Neuronal stem cell (in vitro differentiated cells): ENCODE measurements around the gene ROBO1.

ENCODE experiments used
- DNase-seq: peaks from one replicate; pipeline ENCODE4 v3.0.0-alpha.2; 2013; ENCODE audit warnings: low spot score
- H2AFZ ChIP-seq: one replicate; pipeline ENCODE4 v1.6.1; 2013; ENCODE audit warnings: mild to moderate bottlenecking, low read length, inconsistent platforms
- H2AK5ac ChIP-seq: 2 replicates; pipeline ENCODE4 v1.6.1; 2013; ENCODE audit warnings: low read depth, mild to moderate bottlenecking, inconsistent platforms, low read length, moderate library complexity, mixed read lengths
- H2BK120ac ChIP-seq: 2 replicates; pipeline ENCODE4 v1.6.1; 2013; ENCODE audit warnings: low read depth, mild to moderate bottlenecking, inconsistent platforms, low read length, moderate library complexity, mixed read lengths
- H2BK12ac ChIP-seq: one replicate; pipeline ENCODE4 v1.6.1; 2013; ENCODE audit warnings: low read length, inconsistent platforms
- H2BK15ac ChIP-seq: 2 replicates; pipeline ENCODE4 v1.6.1; 2013; ENCODE audit warnings: mild to moderate bottlenecking, low read length, inconsistent platforms, mixed read lengths
- H2BK5ac ChIP-seq: one replicate; pipeline ENCODE4 v1.6.1; 2013; ENCODE audit warnings: inconsistent platforms, mild to moderate bottlenecking, low read length, moderate library complexity
- H3K14ac ChIP-seq: one replicate; pipeline ENCODE4 v1.6.1; 2013; ENCODE audit warnings: low read length, inconsistent platforms
- H3K18ac ChIP-seq: 2 replicates; pipeline ENCODE4 v1.6.1; 2013; ENCODE audit warnings: low read length, inconsistent platforms
- H3K23ac ChIP-seq: 2 replicates; pipeline ENCODE4 v1.6.1; 2013; ENCODE audit warnings: low read depth, mild to moderate bottlenecking, mixed read lengths, low read length, inconsistent platforms; ENCODE audit not compliant: poor library complexity
- H3K27ac ChIP-seq: replicated peaks from 3 replicates; pipeline ENCODE4 v1.5.1; 2013; ENCODE audit warnings: low read length, inconsistent platforms
- H3K27me3 ChIP-seq, 3 experiments: 2 replicates each; pipeline ENCODE4 v1.6.1; 2013; ENCODE audit warnings: low read length in 3 of 3, mild to moderate bottlenecking in 2 of 3, inconsistent platforms in 1 of 3, low read depth in 1 of 3, mixed read lengths in 1 of 3, moderate library complexity in 1 of 3; ENCODE audit not compliant: control insufficient read depth in 3 of 3, insufficient read depth in 3 of 3
- H3K36me3 ChIP-seq, 2 donors: replicated peaks in 1 of 2; 2 replicates each; pipeline ENCODE4 v1.6.1; 2013; ENCODE audit warnings: low read length in 2 of 2; ENCODE audit not compliant: control insufficient read depth in 2 of 2, insufficient read depth in 2 of 2
- H3K4ac ChIP-seq: 2 replicates; pipeline ENCODE4 v1.6.1; 2013; ENCODE audit warnings: inconsistent platforms, mild to moderate bottlenecking, low read length, moderate library complexity
- H3K4me1 ChIP-seq, 2 donors: 1 replicate in 1 of 2; 2 replicates in 1 of 2; pipeline ENCODE4 v1.6.1; 2013; ENCODE audit warnings: low read length in 2 of 2, low read depth in 1 of 2; ENCODE audit not compliant: control insufficient read depth in 2 of 2, insufficient read depth in 1 of 2
- H3K4me2 ChIP-seq: one replicate; pipeline ENCODE4 v1.6.1; 2013; ENCODE audit warnings: mild to moderate bottlenecking, low read length, inconsistent platforms; ENCODE audit not compliant: insufficient read depth, poor library complexity, severe bottlenecking
- H3K4me3 ChIP-seq, 2 donors: 2 replicates each; pipeline ENCODE4 v1.5.1; 2013; ENCODE audit warnings: low read length in 2 of 2, mild to moderate bottlenecking in 2 of 2, inconsistent platforms in 1 of 2, moderate library complexity in 1 of 2
- H3K79me1 ChIP-seq: one replicate; pipeline ENCODE4 v1.6.1; 2013; ENCODE audit warnings: low read depth, mild to moderate bottlenecking, inconsistent platforms, low read length, moderate library complexity
- H3K9ac ChIP-seq: one replicate; pipeline ENCODE4 v1.6.1; 2013; ENCODE audit warnings: mild to moderate bottlenecking, low read depth, low read length, inconsistent platforms; ENCODE audit not compliant: poor library complexity
- H3K9me3 ChIP-seq, 2 donors: replicated peaks in 1 of 2; 2 replicates each; pipeline versions ENCODE3 to v1.6.1; 2013; ENCODE audit warnings: low read length in 2 of 2, mild to moderate bottlenecking in 2 of 2, inconsistent platforms in 1 of 2, low read depth in 1 of 2, mixed read lengths in 1 of 2, moderate library complexity in 1 of 2; ENCODE audit not compliant: control insufficient read depth in 2 of 2, insufficient read depth in 1 of 2
- H4K8ac ChIP-seq: one replicate; pipeline ENCODE4 v1.6.1; 2013; ENCODE audit warnings: low read depth, mild to moderate bottlenecking, inconsistent platforms, low read length, moderate library complexity
- H4K91ac ChIP-seq: one replicate; pipeline ENCODE4 v1.6.1; 2013; ENCODE audit warnings: low read length, low read depth, mild to moderate bottlenecking, inconsistent platforms; ENCODE audit not compliant: poor library complexity
- WGBS, 2 donors: extraction: QIAGEN DNeasy Blood & Tissue Kit; methylation state at CpG; one replicate each; pipeline ENCODE4 v1.1.7; 2013; ENCODE audit warnings: missing lambda C conversion rate in 2 of 2, mixed read lengths in 1 of 2; ENCODE audit not compliant: insufficient read length in 2 of 2, insufficient replicate concordance in 1 of 2; ENCODE audit errors: extremely low coverage in 2 of 2; 5-methylcytosine and 5-hydroxymethylcytosine counted together

ROBO1 gene

GRCh38 chr3:79685108-79685507, 82.7 kb downstream of the ROBO1 start:
- Histone ChIP-seq H3K23ac (no peak overlapping the region), H4K91ac (no peak overlapping the region), H2BK12ac (no peak overlapping the region), H3K14ac (no peak overlapping the region), H3K4me3 (no peak overlapping the region), H3K4me1 (no peaks in the 10 kb centered on the region), H3K9me3 (no peaks in the 10 kb centered on the region), H2BK5ac (no peak overlapping the region), H2BK120ac (no peak overlapping the region), H3K36me3 (no peaks in the 10 kb centered on the region), H3K27me3 (no peaks in the 10 kb centered on the region), H3K79me1 (no peaks in the 10 kb centered on the region), H3K4me2 (no peak overlapping the region), H2AK5ac (no peak overlapping the region), H3K9ac (no peak overlapping the region), H3K27ac (no peak overlapping the region), H3K18ac (no peak overlapping the region), H4K8ac (no peak overlapping the region), H3K4ac (no peak overlapping the region), H2AFZ (no peak overlapping the region), H2BK15ac (no peak overlapping the region)
- DNase-seq: no peak

GRCh38 chr3:79684041-79684440, 83.8 kb downstream of the ROBO1 start:
- Histone ChIP-seq H3K9me3 (no peaks in the 10 kb centered on the region), H4K91ac (no peak overlapping the region), H3K4me3 (no peak overlapping the region), H3K4ac (no peak overlapping the region), H2BK12ac (no peak overlapping the region), H3K14ac (no peak overlapping the region), H3K18ac (no peak overlapping the region), H2BK5ac (no peak overlapping the region), H2BK120ac (no peak overlapping the region), H3K27ac (no peak overlapping the region), H2AFZ (no peak overlapping the region), H3K79me1 (no peaks in the 10 kb centered on the region), H3K27me3 (no peaks in the 10 kb centered on the region), H3K9ac (no peak overlapping the region), H2BK15ac (no peak overlapping the region), H4K8ac (no peak overlapping the region), H3K4me1 (no peaks in the 10 kb centered on the region), H3K23ac (no peak overlapping the region), H3K4me2 (no peak overlapping the region), H3K36me3 (no peaks in the 10 kb centered on the region), H2AK5ac (no peak overlapping the region)
- no peak for DNase-seq
- no CpG with 5 or more reads among the region's 1 CpG for WGBS, 2 donors

GRCh38 chr3:79672731-79673130, 95.1 kb downstream of the ROBO1 start:
- Histone ChIP-seq H2AFZ (no peak overlapping the region), H3K18ac (no peak overlapping the region), H4K91ac (no peak overlapping the region), H3K4me2 (no peak overlapping the region), H2BK5ac (no peak overlapping the region), H3K27ac (no peak overlapping the region), H2BK120ac (no peak overlapping the region), H4K8ac (no peak overlapping the region), H2BK12ac (no peak overlapping the region), H3K9ac (no peak overlapping the region), H3K14ac (no peak overlapping the region), H3K4ac (no peak overlapping the region), H3K27me3 (no peaks in the 10 kb centered on the region), H3K79me1 (no peaks in the 10 kb centered on the region), H3K4me3 (no peak overlapping the region), H3K9me3 (no peaks in the 10 kb centered on the region), H2AK5ac (no peak overlapping the region), H3K36me3 (no peaks in the 10 kb centered on the region), H3K23ac (no peak overlapping the region), H2BK15ac (no peak overlapping the region), H3K4me1 (no peaks in the 10 kb centered on the region)
- no peak for DNase-seq
- no CpG with 5 or more reads among the region's 2 CpGs for WGBS, 2 donors

- no peak overlapping the region for H2BK120ac ChIP-seq
- H2AFZ ChIP-seq: no peak overlapping the region
- H3K4me3 ChIP-seq: no peak overlapping the region
- no peak overlapping the region for H2AK5ac ChIP-seq
- H3K14ac ChIP-seq: no peak overlapping the region
- H4K8ac ChIP-seq: no peak overlapping the region
- no CpG with 5 or more reads among the region's 1 CpG for WGBS, 2 donors
- H4K91ac ChIP-seq: no peak overlapping the region
- H2BK15ac ChIP-seq: no peak overlapping the region
- no peaks in the 10 kb centered on the region for H3K36me3 ChIP-seq
- H3K4me2 ChIP-seq: no peak overlapping the region
- H3K9ac ChIP-seq: no peak overlapping the region
- no peak overlapping the region for H3K18ac ChIP-seq
- H2BK5ac ChIP-seq: no peak overlapping the region
- no peak overlapping the region for H3K4ac ChIP-seq
- no peak for DNase-seq
- H3K27ac ChIP-seq: no peak overlapping the region
- no peak overlapping the region for H2BK12ac ChIP-seq
- no peaks in the 10 kb centered on the region for H3K9me3 ChIP-seq
- H3K79me1 ChIP-seq: no peaks in the 10 kb centered on the region
- no peaks in the 10 kb centered on the region for H3K4me1 ChIP-seq
- H3K23ac ChIP-seq: no peak overlapping the region
- H3K27me3 ChIP-seq: no peaks in the 10 kb centered on the region
Observed at GRCh38 chr3:79672075-79672474, 95.7 kb downstream of the ROBO1 start.
